ENCODE results near the gene CFAP46. TPM values are rescaled to one million over a fixed set of nuclear protein-coding genes. Genes with fewer than 3 reads are reported as not detected.
"Not testable (repeated sequence)": the region's sequence is repeated elsewhere in the genome, so short reads cannot be mapped to it uniquely, and the experiment has no call there.

The CFAP46 gene
- total RNA-seq, 1 donor from 2014 or later: 10.9 TPM

DNA sequence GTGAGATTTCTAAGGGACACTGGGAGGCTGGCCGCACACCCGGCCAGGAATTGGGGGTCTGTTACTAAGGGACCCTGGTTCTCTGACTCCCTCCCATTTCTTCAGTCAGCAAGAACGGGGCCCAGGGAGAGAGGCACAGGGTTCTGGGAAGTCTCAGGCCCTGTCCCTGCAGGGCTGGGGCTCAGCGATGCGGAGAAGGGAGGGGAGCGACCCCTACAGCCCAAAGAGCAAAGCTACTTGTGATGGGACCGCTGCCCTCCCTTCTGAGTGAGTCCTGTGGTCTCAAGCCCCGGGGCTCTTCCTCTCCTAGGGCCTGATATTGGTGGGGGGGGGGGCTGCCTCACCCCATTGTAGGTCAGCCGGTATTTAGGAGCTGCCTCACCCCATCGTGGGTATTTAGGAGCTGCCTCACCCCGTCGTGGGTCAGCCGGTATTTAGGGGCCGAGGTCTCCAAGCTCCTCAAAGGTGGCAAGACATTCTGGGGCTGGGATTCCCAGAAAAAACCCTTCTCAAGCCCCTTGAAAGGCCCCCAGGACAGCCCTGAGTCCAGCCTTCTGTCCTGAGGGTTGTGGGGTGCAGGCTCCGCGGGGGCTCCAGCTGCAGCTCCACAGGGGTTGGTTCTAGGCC lies 139.6 kb downstream of the CFAP46 start:
- no peaks in the 10 kb centered on the region for H3K9me3 Mint-ChIP-seq
- no peak overlapping the region for H3K27ac Mint-ChIP-seq
- TF ChIP-seq, protein P1, sequence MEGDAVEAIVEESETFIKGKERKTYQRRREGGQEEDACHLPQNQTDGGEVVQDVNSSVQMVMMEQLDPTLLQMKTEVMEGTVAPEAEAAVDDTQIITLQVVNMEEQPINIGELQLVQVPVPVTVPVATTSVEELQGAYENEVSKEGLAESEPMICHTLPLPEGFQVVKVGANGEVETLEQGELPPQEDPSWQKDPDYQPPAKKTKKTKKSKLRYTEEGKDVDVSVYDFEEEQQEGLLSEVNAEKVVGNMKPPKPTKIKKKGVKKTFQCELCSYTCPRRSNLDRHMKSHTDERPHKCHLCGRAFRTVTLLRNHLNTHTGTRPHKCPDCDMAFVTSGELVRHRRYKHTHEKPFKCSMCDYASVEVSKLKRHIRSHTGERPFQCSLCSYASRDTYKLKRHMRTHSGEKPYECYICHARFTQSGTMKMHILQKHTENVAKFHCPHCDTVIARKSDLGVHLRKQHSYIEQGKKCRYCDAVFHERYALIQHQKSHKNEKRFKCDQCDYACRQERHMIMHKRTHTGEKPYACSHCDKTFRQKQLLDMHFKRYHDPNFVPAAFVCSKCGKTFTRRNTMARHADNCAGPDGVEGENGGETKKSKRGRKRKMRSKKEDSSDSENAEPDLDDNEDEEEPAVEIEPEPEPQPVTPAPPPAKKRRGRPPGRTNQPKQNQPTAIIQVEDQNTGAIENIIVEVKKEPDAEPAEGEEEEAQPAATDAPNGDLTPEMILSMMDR (conservative IDR thresholded peaks at IDR 0.05): no peak
- H3K36me3 Mint-ChIP-seq: no peaks in the 10 kb centered on the region
- H3K4me3 Mint-ChIP-seq: no peak overlapping the region
- no peak for DNase-seq (ENCODE audit: extremely low spot score, unreplicated experiment)
- H3K27me3 Mint-ChIP-seq: peaks cover 11% of the 10 kb centered on the region
- H3K4me1 Mint-ChIP-seq (ENCODE audit: unreplicated experiment): peaks cover 11% of the 10 kb centered on the region

GRCh38 chr10:132802048-132802447 lies 140.3 kb downstream of the CFAP46 start:
- no peaks in the 10 kb centered on the region for H3K9me3 Mint-ChIP-seq
- no peak overlapping the region for H3K4me3 Mint-ChIP-seq
- no peak overlapping the region for H3K27ac Mint-ChIP-seq

GRCh38 chr10:132799865-132800264 lies 142.5 kb downstream of the CFAP46 start:
- no peaks in the 10 kb centered on the region for H3K9me3 Mint-ChIP-seq
- H3K27ac Mint-ChIP-seq: no peak overlapping the region
- no peaks in the 10 kb centered on the region for H3K36me3 Mint-ChIP-seq
- peaks cover 25% of the 10 kb centered on the region for H3K27me3 Mint-ChIP-seq
- peaks cover 3% of the 10 kb centered on the region for H3K4me1 Mint-ChIP-seq (ENCODE audit: unreplicated experiment)
- no peak overlapping the region for H3K4me3 Mint-ChIP-seq
- no peak for DNase-seq (ENCODE audit: extremely low spot score, unreplicated experiment)
- TF ChIP-seq, protein P1 (conservative IDR thresholded peaks at IDR 0.05): no peak

More at GRCh38 chr10:132802048-132802447, 140.3 kb downstream of the CFAP46 start:
- peaks cover 17% of the 10 kb centered on the region for H3K27me3 Mint-ChIP-seq
- peaks cover 11% of the 10 kb centered on the region for H3K4me1 Mint-ChIP-seq (ENCODE audit: unreplicated experiment)
- no peak for DNase-seq (ENCODE audit: extremely low spot score, unreplicated experiment)
- H3K36me3 Mint-ChIP-seq: no peaks in the 10 kb centered on the region
- TF ChIP-seq, protein P1 (conservative IDR thresholded peaks at IDR 0.05): no peak

DNA sequence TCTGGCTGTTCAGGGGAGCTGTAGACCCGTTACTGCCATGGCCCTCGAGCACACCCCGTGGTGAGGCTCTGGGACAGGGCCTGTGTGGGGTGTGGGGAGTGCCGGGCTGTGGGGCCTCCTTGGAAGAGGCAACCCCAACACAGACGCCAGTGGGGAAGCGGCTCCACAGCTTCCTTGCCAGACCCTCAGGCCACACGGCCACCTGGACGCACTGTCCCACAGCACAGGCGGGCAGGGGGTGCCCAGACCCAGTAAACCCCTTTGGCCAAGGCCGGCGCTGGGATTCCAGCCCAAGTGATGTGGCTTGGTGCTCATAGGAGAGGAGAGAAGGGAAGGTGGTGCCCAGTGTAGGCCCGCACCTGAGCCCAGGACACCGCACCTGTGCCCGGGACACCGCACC lies 143.5 kb downstream of the CFAP46 start:
- H3K27me3 Mint-ChIP-seq: peaks cover 22% of the 10 kb centered on the region
- TF ChIP-seq, protein P1 (conservative IDR thresholded peaks at IDR 0.05): no peak
- H3K4me3 Mint-ChIP-seq: no peak overlapping the region
- no peaks in the 10 kb centered on the region for H3K36me3 Mint-ChIP-seq
- H3K9me3 Mint-ChIP-seq: no peaks in the 10 kb centered on the region
- no peaks in the 10 kb centered on the region for H3K4me1 Mint-ChIP-seq (ENCODE audit: unreplicated experiment)
- no peak for DNase-seq (ENCODE audit: extremely low spot score, unreplicated experiment)
- no peak overlapping the region for H3K27ac Mint-ChIP-seq

- no peak overlapping the region for H3K4me3 Mint-ChIP-seq
- no peaks in the 10 kb centered on the region for H3K4me1 Mint-ChIP-seq (ENCODE audit: unreplicated experiment)
- peaks cover 22% of the 10 kb centered on the region for H3K27me3 Mint-ChIP-seq
- no peaks in the 10 kb centered on the region for H3K36me3 Mint-ChIP-seq
- H3K27ac Mint-ChIP-seq: no peak overlapping the region
- no peaks in the 10 kb centered on the region for H3K9me3 Mint-ChIP-seq
- TF ChIP-seq, protein P1 (conservative IDR thresholded peaks at IDR 0.05): no peak
- no peak for DNase-seq (ENCODE audit: extremely low spot score, unreplicated experiment)
These were observed 144.0 kb downstream of the CFAP46 start for GRCh38 chr10:132798403-132798802.

DNA sequence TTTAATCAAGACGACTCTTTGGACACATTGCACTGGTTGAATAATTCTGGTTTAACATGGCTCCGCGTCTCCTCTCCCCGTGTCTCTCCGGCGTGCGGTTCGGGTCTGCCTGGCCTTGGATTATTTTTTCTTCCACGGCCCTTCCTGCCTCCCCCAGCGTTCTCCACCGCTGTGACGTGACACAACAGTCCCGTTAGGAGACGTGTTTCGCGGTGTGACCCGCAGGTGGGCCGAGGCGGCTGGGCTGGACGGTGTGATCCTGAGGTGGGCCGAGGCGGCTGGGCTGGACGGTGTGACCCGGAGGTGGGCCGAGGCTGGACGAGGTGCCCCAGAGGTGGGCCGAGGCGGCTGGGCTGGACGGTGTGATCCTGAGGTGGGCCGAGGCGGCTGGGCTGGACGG lies 144.4 kb downstream of the CFAP46 start:
- H3K4me1 Mint-ChIP-seq (ENCODE audit: unreplicated experiment); H3K27ac Mint-ChIP-seq; H3K9me3 Mint-ChIP-seq; DNase-seq (ENCODE audit: extremely low spot score, unreplicated experiment); H3K36me3 Mint-ChIP-seq; H3K4me3 Mint-ChIP-seq: not testable (repeated sequence)
- peaks cover 25% of the 10 kb centered on the region for H3K27me3 Mint-ChIP-seq

Data from type B pancreatic cell (in vitro differentiated cells).